Activated CD4-positive, alpha-beta memory T cell treated with anti-CD3 and anti-CD28 coated beads for 36 hours (primary cell): ENCODE measurements around the gene LRBA. TPM values are rescaled to one million over a fixed set of nuclear protein-coding genes. Genes with fewer than 3 reads are reported as not detected.
"Not testable (repeated sequence)": the region's sequence is repeated elsewhere in the genome, so short reads cannot be mapped to it uniquely, and the experiment has no call there.

Source experiments
- CTCF ChIA-PET: fragments of 350-600 bp; sonication (Branson Sonifier 250); formaldehyde crosslinking; loops from one replicate; lab custom pipeline; 2021; ENCODE audit warnings: antibody characterized with exemption, inconsistent platforms; lab: Charles Lee
- POLR2A ChIA-PET: fragments of 350-600 bp; sonication (Branson Sonifier 250); formaldehyde crosslinking; loops from one replicate; lab custom pipeline; 2021; ENCODE audit warnings: antibody characterized with exemption; lab: Charles Lee
- DNase-seq: peaks from one replicate; pipeline ENCODE4 v3.0.0-alpha.2; 2020
- H3K27ac Mint-ChIP-seq: one replicate; pipeline ENCODE4 v1.8.0; 2021; ENCODE audit warnings: mixed read lengths
- H3K27me3 Mint-ChIP-seq: one replicate; pipeline ENCODE4 v1.8.0; 2021; ENCODE audit warnings: mixed read lengths
- H3K36me3 Mint-ChIP-seq: one replicate; pipeline ENCODE4 v1.8.0; 2021; ENCODE audit warnings: mixed read lengths
- H3K4me1 Mint-ChIP-seq: one replicate; pipeline ENCODE4 v1.8.0; 2021; ENCODE audit warnings: low read depth, mixed read lengths
- H3K4me3 Mint-ChIP-seq: one replicate; pipeline ENCODE4 v1.8.0; 2021; ENCODE audit warnings: mild to moderate bottlenecking, mixed read lengths
- H3K9me3 Mint-ChIP-seq: one replicate; pipeline ENCODE4 v1.8.0; 2021; ENCODE audit warnings: mixed read lengths
- intact Hi-C: fragments of 100-400 bp; cut with micrococcal nuclease; formaldehyde crosslinking; loops from one replicate; pipeline ENCODE4 v1.15.1; 2023
- total RNA-seq, 2 experiments: library from RNA; stranded (reverse); gene quantifications; one replicate each; pipeline ENCODE4 v1.2.3, GENCODE V29; 2021

Gene LRBA
- total RNA-seq, 2 experiments from 2014 or later, result 62.4 to 63.7 TPM

DNA sequence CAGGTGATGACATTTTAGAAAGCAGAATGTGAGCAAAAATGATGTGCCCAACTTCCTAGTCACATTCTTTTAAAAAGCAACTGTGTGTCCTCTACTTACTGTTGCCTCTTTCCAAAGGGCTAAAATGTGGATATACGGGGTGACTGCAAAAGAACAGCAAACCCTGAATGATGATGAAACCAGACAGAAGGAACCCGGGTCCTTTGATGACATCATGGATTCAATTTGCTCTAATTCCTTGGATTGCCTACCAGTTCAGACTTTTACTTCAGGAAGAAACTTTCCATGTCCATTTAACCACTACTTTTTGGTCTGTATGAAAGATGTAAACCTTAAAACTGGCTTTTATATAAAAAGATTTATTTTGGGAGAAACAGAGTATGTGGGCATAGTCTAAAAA, 624.0 kb downstream of the LRBA start:
- intact Hi-C loops, result no loop called here
- DNase-seq, result no peak
- H3K27ac Mint-ChIP-seq, result no peak overlapping the region
- peaks cover 43% of the 10 kb centered on the region for H3K36me3 Mint-ChIP-seq
- H3K9me3 Mint-ChIP-seq, result peaks cover 11% of the 10 kb centered on the region
- no peak overlapping the region for H3K4me3 Mint-ChIP-seq
- H3K27me3 Mint-ChIP-seq, result no peaks in the 10 kb centered on the region
- H3K4me1 Mint-ChIP-seq, result peaks cover 10% of the 10 kb centered on the region
- CTCF ChIA-PET, result no interaction called here
- POLR2A ChIA-PET, result no interaction called here

- peaks cover 43% of the 10 kb centered on the region for H3K36me3 Mint-ChIP-seq
- ChIA-PET CTCF (no interaction called here), POLR2A (no interaction called here)
- H3K4me1 Mint-ChIP-seq, result peaks cover 4% of the 10 kb centered on the region
- H3K4me3 Mint-ChIP-seq, result no peak overlapping the region
- H3K27ac Mint-ChIP-seq, result no peak overlapping the region
- intact Hi-C loops, result no loop called here
- DNase-seq, result no peak
- peaks cover 11% of the 10 kb centered on the region for H3K9me3 Mint-ChIP-seq
- no peaks in the 10 kb centered on the region for H3K27me3 Mint-ChIP-seq
Observed at GRCh38 chr4:150390531-150390910, 624.6 kb downstream of the LRBA start.

GRCh38 chr4:150389896-150390530, 625.1 kb downstream of the LRBA start:
- intact Hi-C loops, result no loop called here
- H3K4me3 Mint-ChIP-seq, result no peak overlapping the region
- no peak for DNase-seq
- no peak overlapping the region for H3K27ac Mint-ChIP-seq
- H3K9me3 Mint-ChIP-seq, result peaks cover 11% of the 10 kb centered on the region
- H3K4me1 Mint-ChIP-seq, result no peaks in the 10 kb centered on the region
- peaks cover 43% of the 10 kb centered on the region for H3K36me3 Mint-ChIP-seq
- ChIA-PET POLR2A (no interaction called here), CTCF (no interaction called here)
- no peaks in the 10 kb centered on the region for H3K27me3 Mint-ChIP-seq

DNA sequence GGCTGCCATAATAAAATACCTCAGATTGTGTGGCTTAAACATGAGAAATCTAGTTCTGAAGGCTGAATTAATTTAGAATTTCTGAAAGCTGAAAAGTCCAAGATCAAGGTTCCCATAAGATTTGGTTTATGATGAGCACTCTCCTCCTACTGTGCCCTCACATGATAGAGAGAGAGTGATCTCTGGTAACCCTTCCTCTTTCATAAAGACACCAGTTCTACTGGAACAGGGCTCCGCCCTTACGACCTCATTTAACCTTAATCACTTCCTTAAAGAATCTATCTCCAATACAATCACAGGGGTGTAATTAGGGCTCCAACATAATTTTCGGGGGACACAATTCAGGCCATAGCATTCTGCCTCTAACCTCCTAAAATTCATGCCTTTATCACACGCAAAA, 627.1 kb downstream of the LRBA start:
- Mint-ChIP-seq H3K4me3 (no peak overlapping the region), H3K27ac (no peak overlapping the region), H3K27me3 (no peaks in the 10 kb centered on the region), H3K9me3 (peaks cover 6% of the 10 kb centered on the region), H3K36me3 (peaks cover 37% of the 10 kb centered on the region), H3K4me1 (no peaks in the 10 kb centered on the region)
- ChIA-PET POLR2A (no interaction called here), CTCF (no interaction called here)
- DNase-seq, result no peak
- intact Hi-C loops, result no loop called here

- POLR2A ChIA-PET, H3K9me3 Mint-ChIP-seq, CTCF ChIA-PET, H3K4me1 Mint-ChIP-seq, intact Hi-C loops, H3K27me3 Mint-ChIP-seq, H3K27ac Mint-ChIP-seq, DNase-seq, H3K4me3 Mint-ChIP-seq: not testable (repeated sequence)
- H3K36me3 Mint-ChIP-seq, result peaks cover 29% of the 10 kb centered on the region
Observed at GRCh38 chr4:150386415-150386814, 628.7 kb downstream of the LRBA start.

DNA sequence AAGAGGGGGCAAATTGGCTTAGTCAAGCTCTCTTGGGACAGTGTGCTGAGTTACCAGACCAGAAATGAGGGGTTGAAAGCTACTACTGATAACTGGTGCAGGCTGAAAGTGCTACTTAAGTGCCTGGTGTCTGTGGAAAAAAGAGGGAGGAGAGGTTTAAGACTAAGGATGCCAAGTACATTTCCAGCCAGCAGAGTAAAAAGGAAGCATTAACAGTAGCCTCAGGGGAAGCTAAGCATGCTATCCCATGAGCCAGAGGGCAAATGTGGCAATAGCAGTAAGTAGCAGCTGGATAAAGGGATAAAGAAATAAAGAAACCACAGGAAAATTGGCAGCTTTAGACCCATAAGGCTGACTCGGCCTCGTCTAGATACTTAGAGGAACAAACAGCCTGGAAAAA, 629.5 kb downstream of the LRBA start:
- H3K36me3 Mint-ChIP-seq, result peaks cover 22% of the 10 kb centered on the region
- ChIA-PET POLR2A (interaction anchor here (0.7 kb wide), 1 partner anchor 54 kb away, joined by 3 read pairs; no protein-coding TSS in a partner anchor), CTCF (interaction anchor here (1.0 kb wide), 1 partner anchor 481 kb away, joined by 3 read pairs; no protein-coding TSS in a partner anchor)
- no peaks in the 10 kb centered on the region for H3K27me3 Mint-ChIP-seq
- intact Hi-C loops, result no loop called here
- no peak for DNase-seq
- H3K4me3 Mint-ChIP-seq, result no peak overlapping the region
- no peaks in the 10 kb centered on the region for H3K4me1 Mint-ChIP-seq
- H3K27ac Mint-ChIP-seq, result no peak overlapping the region
- H3K9me3 Mint-ChIP-seq, result no peaks in the 10 kb centered on the region

GRCh38 chr4:150384249-150384648, 630.8 kb downstream of the LRBA start:
- ChIA-PET CTCF (interaction anchor here (0.7 kb wide), 1 partner anchor 124 kb away, joined by 3 read pairs; no protein-coding TSS in a partner anchor), POLR2A (no interaction called here)
- H3K4me1 Mint-ChIP-seq, result no peaks in the 10 kb centered on the region
- no peak overlapping the region for H3K4me3 Mint-ChIP-seq
- intact Hi-C loops, result no loop called here
- H3K9me3 Mint-ChIP-seq, result no peaks in the 10 kb centered on the region
- peaks cover 17% of the 10 kb centered on the region for H3K36me3 Mint-ChIP-seq
- no peaks in the 10 kb centered on the region for H3K27me3 Mint-ChIP-seq
- DNase-seq, result no peak
- no peak overlapping the region for H3K27ac Mint-ChIP-seq

DNA sequence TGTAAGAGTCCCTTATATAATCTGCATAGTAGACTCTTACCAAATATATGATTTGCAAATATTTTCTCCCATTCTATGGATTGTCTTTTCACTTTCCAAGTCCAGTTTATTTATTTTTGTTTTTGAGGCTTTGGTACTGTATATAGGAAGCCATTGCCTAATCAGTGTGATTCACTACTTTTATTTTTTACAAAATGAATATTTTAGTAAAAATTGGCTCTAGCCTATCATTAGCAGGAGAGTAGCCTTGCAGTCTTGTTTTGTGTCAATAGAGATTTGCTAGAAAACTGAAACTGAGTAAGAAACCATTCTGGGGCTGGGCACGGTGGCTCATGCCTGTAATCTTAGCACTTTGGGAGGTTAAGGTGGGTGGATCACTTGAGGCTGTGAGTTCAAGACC, 633.1 kb downstream of the LRBA start:
- CTCF ChIA-PET, result no interaction called here
- Mint-ChIP-seq H3K4me3 (no peak overlapping the region), H3K4me1 (no peaks in the 10 kb centered on the region), H3K27ac (no peak overlapping the region), H3K9me3 (no peaks in the 10 kb centered on the region), H3K27me3 (no peaks in the 10 kb centered on the region), H3K36me3 (peaks cover 14% of the 10 kb centered on the region)
- intact Hi-C loops, result no loop called here
- POLR2A ChIA-PET, result no interaction called here
- no peak for DNase-seq

GRCh38 chr4:150381609-150382008, 633.5 kb downstream of the LRBA start:
- Mint-ChIP-seq H3K9me3 (no peaks in the 10 kb centered on the region), H3K4me3 (no peak overlapping the region), H3K36me3 (peaks cover 10% of the 10 kb centered on the region), H3K4me1 (no peaks in the 10 kb centered on the region), H3K27ac (no peak overlapping the region), H3K27me3 (no peaks in the 10 kb centered on the region)
- DNase-seq, result no peak
- ChIA-PET POLR2A (no interaction called here), CTCF (no interaction called here)
- intact Hi-C loops, result no loop called here

DNA sequence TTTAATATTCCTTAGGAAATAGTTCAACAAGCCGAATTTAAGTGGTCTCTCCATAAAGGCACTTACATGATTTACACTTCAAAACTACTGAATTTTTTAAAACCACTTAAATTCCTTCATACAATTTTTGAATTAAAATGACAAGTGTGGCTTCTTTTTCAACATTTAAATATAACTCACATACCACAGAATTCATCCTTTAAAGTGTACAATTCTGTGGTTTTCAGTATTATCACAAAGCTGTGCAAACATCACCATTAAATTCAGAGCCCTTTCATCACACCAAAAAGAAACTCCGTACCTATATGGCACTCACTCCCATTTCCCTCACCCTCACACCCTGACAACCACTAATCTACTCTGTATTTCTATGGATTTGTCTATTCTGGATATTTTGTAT, 634.0 kb downstream of the LRBA start:
- CTCF ChIA-PET, result no interaction called here
- POLR2A ChIA-PET, result no interaction called here
- Mint-ChIP-seq H3K27ac (no peak overlapping the region), H3K4me1 (no peaks in the 10 kb centered on the region), H3K36me3 (peaks cover 10% of the 10 kb centered on the region), H3K27me3 (no peaks in the 10 kb centered on the region), H3K9me3 (no peaks in the 10 kb centered on the region), H3K4me3 (no peak overlapping the region)
- no peak for DNase-seq
- intact Hi-C loops, result no loop called here

GRCh38 chr4:150379454-150379853, 635.6 kb downstream of the LRBA start:
- Mint-ChIP-seq H3K27me3 (no peaks in the 10 kb centered on the region), H3K36me3 (peaks cover 18% of the 10 kb centered on the region), H3K9me3 (no peaks in the 10 kb centered on the region), H3K27ac (no peak overlapping the region), H3K4me1 (no peaks in the 10 kb centered on the region), H3K4me3 (no peak overlapping the region)
- CTCF ChIA-PET, result no interaction called here
- intact Hi-C loops, result no loop called here
- no peak for DNase-seq
- POLR2A ChIA-PET, result no interaction called here

DNA sequence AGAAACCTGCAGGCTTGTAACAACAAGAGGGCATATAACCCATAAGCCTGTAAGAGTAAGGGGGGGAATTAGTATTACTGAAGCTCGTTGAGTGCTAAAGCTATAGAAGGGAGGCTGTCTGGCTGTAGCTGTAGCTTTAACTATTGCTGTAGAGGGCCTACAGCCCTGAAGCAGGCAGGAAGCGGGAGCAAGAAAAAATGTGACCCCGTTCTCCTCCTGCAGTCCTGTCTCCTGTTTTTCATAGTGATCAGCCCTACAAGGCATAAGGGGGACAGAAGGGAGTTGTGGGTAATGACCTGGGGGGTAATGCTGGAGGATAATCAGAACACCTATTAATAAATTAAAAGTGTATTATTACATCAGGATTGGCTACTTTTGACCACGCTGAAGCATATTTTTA, 640.1 kb downstream of the LRBA start:
- ChIA-PET POLR2A (no interaction called here), CTCF (no interaction called here)
- Mint-ChIP-seq H3K36me3 (peaks cover 26% of the 10 kb centered on the region), H3K27me3 (no peaks in the 10 kb centered on the region), H3K4me1 (no peaks in the 10 kb centered on the region), H3K27ac (no peak overlapping the region), H3K9me3 (no peaks in the 10 kb centered on the region), H3K4me3 (no peak overlapping the region)
- intact Hi-C loops, result no loop called here
- no peak for DNase-seq

GRCh38 chr4:150371869-150372268, 643.2 kb downstream of the LRBA start:
- intact Hi-C loops, result no loop called here
- no peak overlapping the region for H3K4me3 Mint-ChIP-seq
- no peaks in the 10 kb centered on the region for H3K9me3 Mint-ChIP-seq
- ChIA-PET POLR2A (no interaction called here), CTCF (no interaction called here)
- no peak overlapping the region for H3K27ac Mint-ChIP-seq
- peaks cover 19% of the 10 kb centered on the region for H3K36me3 Mint-ChIP-seq
- no peaks in the 10 kb centered on the region for H3K27me3 Mint-ChIP-seq
- H3K4me1 Mint-ChIP-seq, result no peaks in the 10 kb centered on the region
- DNase-seq, result no peak
